Lung (tissue), 12 donors: ENCODE data around the gene IQCM. TPM values are rescaled to one million over a fixed set of nuclear protein-coding genes. Genes with fewer than 3 reads are reported as not detected.

Experiments
- ATAC-seq: fragments of 200-7000 bp; cut with Tn5 transposase; one replicate; pipeline ENCODE4 v1.9.1; 2020; ENCODE audit warnings: moderate number of reproducible peaks; ENCODE audit not compliant: insufficient read depth, low FRiP score
- DNase-seq, 3 donors: peaks; one replicate each; pipeline ENCODE4 v3.0.0-alpha.2; 2013 to 2017
- H3K27ac ChIP-seq, 2 donors: one replicate each; pipeline ENCODE4 v1.5.1; 2013; ENCODE audit warnings: mild to moderate bottlenecking in 2 of 2, moderate library complexity in 2 of 2, control low read depth in 1 of 2, inconsistent platforms in 1 of 2, low read depth in 1 of 2, low read length in 1 of 2
- H3K27me3 ChIP-seq, 3 donors: one replicate each; pipeline ENCODE4 v1.5.1; 2013; ENCODE audit warnings: low read length in 2 of 3; ENCODE audit not compliant: control insufficient read depth in 3 of 3, insufficient read depth in 3 of 3
- H3K36me3 ChIP-seq, 4 donors: one replicate each; pipeline ENCODE4 v1.5.1; 2013; ENCODE audit warnings: low read length in 4 of 4, mild to moderate bottlenecking in 1 of 4, moderate library complexity in 1 of 4; ENCODE audit not compliant: control insufficient read depth in 4 of 4, insufficient read depth in 4 of 4
- H3K4me1 ChIP-seq, 5 donors: one replicate each; pipeline ENCODE4 v1.5.1; 2013; ENCODE audit warnings: low read length in 5 of 5, mild to moderate bottlenecking in 2 of 5, moderate library complexity in 1 of 5; ENCODE audit not compliant: control insufficient read depth in 5 of 5, insufficient read depth in 5 of 5
- H3K4me3 ChIP-seq: one replicate; pipeline ENCODE4 v1.5.1; 2013; ENCODE audit warnings: mild to moderate bottlenecking, control low read depth, moderate library complexity
- H3K9ac ChIP-seq, 2 donors: one replicate each; pipeline ENCODE4 v1.5.1; 2013; ENCODE audit warnings: low read length in 2 of 2, control low read depth in 1 of 2; ENCODE audit not compliant: insufficient read depth in 1 of 2
- H3K9me3 ChIP-seq, 4 donors: one replicate each; pipeline ENCODE4 v1.5.1; 2013; ENCODE audit warnings: low read length in 3 of 4, mild to moderate bottlenecking in 1 of 4, moderate library complexity in 1 of 4; ENCODE audit not compliant: control insufficient read depth in 4 of 4, insufficient read depth in 3 of 4
- CTCF ChIP-seq: IDR thresholded peaks from 2 replicates; pipeline ENCODE4 v1.5.1; 2012; ENCODE audit warnings: mild to moderate bottlenecking; ENCODE audit errors: control extremely low read depth, extremely low read depth
- WGBS, 2 donors: extraction: QIAGEN DNeasy Blood & Tissue Kit; methylation state at CpG; one replicate each; pipeline ENCODE4 v1.1.7; 2013; 5-methylcytosine and 5-hydroxymethylcytosine counted together
- polyA plus RNA-seq, 2 donors: library from polyadenylated mRNA; stranded (reverse); fragments of 200-250 nt; gene quantifications; one replicate each; pipeline ENCODE4 v1.2.1, GENCODE V29; 2013
- total RNA-seq, 2 donors: library from RNA; depleted of rRNA in 1 of 2; stranded (reverse); fragments of >200 nt in 1 of 2; gene quantifications; one replicate each; pipeline ENCODE4 v1.2.1, GENCODE V29; 2014 to 2021
- donor health status: control.
- donor health status: control.
- donor health status: Bipolar disorder and iron deficiency.
- donor health status: healthy.
- donor health status: DM: yes; HTN: yes; CAD: no.

Gene IQCM
- total and polyA plus RNA-seq, 4 donors = not detected

- no peak overlapping the region for H3K4me3 ChIP-seq
- ATAC-seq (no peak), DNase-seq (no peak)
- H3K9me3 ChIP-seq = no peaks in the 10 kb centered on the region
- no peak for TF ChIP-seq CTCF
- H3K4me1 ChIP-seq = no peaks in the 10 kb centered on the region
- no peaks in the 10 kb centered on the region for H3K36me3 ChIP-seq
- H3K9ac ChIP-seq = no peak overlapping the region
- 73 to 85% methylated on average over 1 of the region's 1 CpG for WGBS, 2 donors
- no peak overlapping the region for H3K27ac ChIP-seq
- H3K27me3 ChIP-seq = no peaks in the 10 kb centered on the region
Measured at GRCh38 chr4:149555799-149556198, 259.8 kb downstream of the IQCM start.

- H3K4me3 ChIP-seq = no peak overlapping the region
- DNase-seq = no peak
- 70 to 74% methylated on average over 1 of the region's 1 CpG for WGBS, 2 donors
- H3K4me1 ChIP-seq = no peaks in the 10 kb centered on the region
- no peak for TF ChIP-seq CTCF
- H3K27ac ChIP-seq = no peak overlapping the region
- H3K9me3 ChIP-seq = no peaks in the 10 kb centered on the region
- H3K27me3 ChIP-seq = no peaks in the 10 kb centered on the region
- ATAC-seq = no peak
- H3K36me3 ChIP-seq = no peaks in the 10 kb centered on the region
- no peak overlapping the region for H3K9ac ChIP-seq
Measured at GRCh38 chr4:149555146-149555545, 260.5 kb downstream of the IQCM start.

- WGBS, 2 donors = 63 to 77% methylated on average over 6 of the region's 6 CpGs
- Histone ChIP-seq H3K9me3 (peaks cover 0 to 1% (median 0%) of the 10 kb centered on the region in 4 donors), H3K4me3 (no peak overlapping the region), H3K36me3 (no peaks in the 10 kb centered on the region), H3K27me3 (no peaks in the 10 kb centered on the region), H3K9ac (no peak overlapping the region), H3K27ac (no peak overlapping the region), H3K4me1 (no peaks in the 10 kb centered on the region)
- peak in 1 of 3 donors; percentile 3 for DNase-seq
- no peak for TF ChIP-seq CTCF
- ATAC-seq = no peak
Measured at GRCh38 chr4:149553959-149554520, 261.6 kb downstream of the IQCM start.

- no peaks in the 10 kb centered on the region for H3K4me1 ChIP-seq
- no peak for TF ChIP-seq CTCF
- ATAC-seq (no peak), DNase-seq (no peak)
- peaks cover 0 to 1% (median 0%) of the 10 kb centered on the region in 4 donors for H3K9me3 ChIP-seq
- no peaks in the 10 kb centered on the region for H3K27me3 ChIP-seq
- no peaks in the 10 kb centered on the region for H3K36me3 ChIP-seq
- no peak overlapping the region for H3K9ac ChIP-seq
- no peak overlapping the region for H3K27ac ChIP-seq
- H3K4me3 ChIP-seq = no peak overlapping the region
Measured at GRCh38 chr4:149552601-149553000, 263.0 kb downstream of the IQCM start.
